PC-9 (cell line): ENCODE measurements around the gene LRRC46. TPM values are rescaled to one million over a fixed set of nuclear protein-coding genes. Genes with fewer than 3 reads are reported as not detected.

Experiments
- BruUV-seq: library from RNA; stranded (reverse); fragments of 400-500 nt; replicated peaks from 2 replicates; lab custom pipeline; 2021; lab: Mats Ljungman, UMichigan
- CTCF ChIA-PET: fragments of 300-600 bp; sonication (Branson Sonifier 250); formaldehyde crosslinking; loops from one replicate; lab custom pipeline; 2022; ENCODE audit warnings: antibody characterized with exemption; lab: Charles Lee
- POLR2A ChIA-PET: fragments of 300-600 bp; sonication (Branson Sonifier 250); formaldehyde crosslinking; loops from one replicate; lab custom pipeline; 2022; ENCODE audit warnings: antibody characterized with exemption; ENCODE audit not compliant: unreplicated experiment; lab: Charles Lee
- DNase-seq, 2 experiments: peaks; one replicate each; pipeline versions ENCODE4 v3.0.0 to v3.0.0-alpha.2; 2015 to 2022; ENCODE audit warnings: mixed read lengths in 1 of 2
- H2AFZ ChIP-seq: fragments of 200-600 bp; sonication (generic); 2 replicates; pipeline ENCODE4 v1.8.1; 2017; ENCODE audit warnings: antibody characterized with exemption
- H3F3A ChIP-seq: fragments of 200-600 bp; sonication (generic); 2 replicates; pipeline ENCODE4 v1.8.1; 2017; ENCODE audit warnings: antibody characterized with exemption, mild to moderate bottlenecking, low read depth; ENCODE audit not compliant: insufficient read depth
- H3K27ac ChIP-seq: fragments of 200-600 bp; sonication (generic); 2 replicates; pipeline ENCODE4 v1.6.1; 2016; ENCODE audit warnings: mixed run types
- H3K27me3 ChIP-seq: fragments of 200-600 bp; sonication (generic); 2 replicates; pipeline ENCODE4 v1.6.1; 2016; ENCODE audit warnings: low read depth, mixed run types; ENCODE audit not compliant: insufficient read depth
- H3K36me3 ChIP-seq: fragments of 200-600 bp; sonication (generic); 2 replicates; pipeline ENCODE4 v1.6.1; 2016; ENCODE audit warnings: low read depth, mixed run types
- H3K4me1 ChIP-seq: fragments of 200-600 bp; sonication (generic); replicated peaks from 2 replicates; pipeline ENCODE4 v1.6.1; 2016; ENCODE audit warnings: mixed run types; ENCODE audit not compliant: insufficient read depth
- H3K4me2 ChIP-seq: fragments of 200-600 bp; sonication (generic); 2 replicates; pipeline ENCODE4 v1.6.1; 2017; ENCODE audit warnings: mixed run types
- H3K4me3 ChIP-seq: fragments of 200-600 bp; sonication (generic); 2 replicates; pipeline ENCODE4 v1.6.1; 2016; ENCODE audit warnings: mixed run types
- H3K79me2 ChIP-seq: fragments of 200-600 bp; sonication (generic); 2 replicates; pipeline ENCODE4 v1.6.1; 2017; ENCODE audit warnings: low read depth, mixed run types
- H3K9me2 ChIP-seq: fragments of 200-600 bp; sonication (generic); 2 replicates; pipeline ENCODE4 v1.8.1; 2017; ENCODE audit warnings: mild to moderate bottlenecking; ENCODE audit not compliant: insufficient read depth
- H3K9me3 ChIP-seq: fragments of 200-600 bp; sonication (generic); 2 replicates; pipeline ENCODE4 v1.8.1; 2016; ENCODE audit warnings: low read depth; ENCODE audit not compliant: insufficient read depth
- H4K20me1 ChIP-seq: fragments of 200-600 bp; sonication (generic); 2 replicates; pipeline ENCODE4 v1.8.1; 2017; ENCODE audit not compliant: insufficient read depth
- EZH2 ChIP-seq: fragments of 200-600 bp; sonication (generic); IDR thresholded peaks from 2 replicates; pipeline ENCODE4 v1.8.0; 2017; ENCODE audit warnings: antibody characterized with exemption, low read depth
- intact Hi-C: fragments of 100-400 bp; cut with micrococcal nuclease; formaldehyde crosslinking; loops from one replicate; pipeline ENCODE4 v1.10.0; 2022; ENCODE audit not compliant: unreplicated experiment
- total RNA-seq: library from RNA; stranded (reverse); gene quantifications from 2 replicates; pipeline ENCODE4 v1.2.3, GENCODE V29; 2021
- TF ChIP-seq, protein P1 (sequence below): fragments of 200-600 bp; sonication (generic); conservative IDR thresholded peaks from 2 replicates; pipeline ENCODE4 v1.6.1; 2017; ENCODE audit warnings: mixed run types, antibody characterized with exemption, mild to moderate bottlenecking, moderate library complexity

The LRRC46 gene
- total RNA-seq, 1 experiment from 2014 or later: 1.9 TPM

DNA sequence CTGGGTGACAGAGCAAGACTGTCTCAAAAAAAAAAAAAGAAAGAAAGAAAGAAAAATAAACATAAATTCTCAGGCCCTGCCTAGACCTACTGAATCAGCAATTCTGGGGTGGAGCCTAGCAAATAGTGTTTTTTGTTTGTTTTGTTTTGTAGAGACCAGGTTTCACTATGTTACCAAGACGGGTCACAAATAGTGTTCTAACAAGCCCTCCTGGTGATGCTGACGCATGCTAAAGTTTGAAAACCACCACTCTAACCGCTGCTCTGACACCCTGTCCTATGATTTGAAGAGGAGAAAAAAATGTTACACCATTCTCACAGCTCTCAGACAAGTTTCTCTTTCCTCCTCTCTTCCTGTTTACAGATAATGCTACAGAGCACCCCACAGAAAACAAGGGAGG, 1.6 kb upstream of the LRRC46 start:
- H3K36me3 ChIP-seq: peaks cover 30% of the 10 kb centered on the region
- BruUV-seq: no TSS peak
- CTCF ChIA-PET: no interaction called here
- H3K4me1 ChIP-seq: peaks cover 20% of the 10 kb centered on the region
- no peak for DNase-seq
- peak overlapping the region; percentile 63 for H3K27ac ChIP-seq
- H3K9me3 ChIP-seq: no peaks in the 10 kb centered on the region
- peaks cover 31% of the 10 kb centered on the region for H3K79me2 ChIP-seq
- peak overlapping the region; percentile 99 for H3K4me2 ChIP-seq
- POLR2A ChIA-PET: no interaction called here
- peaks cover 38% of the 10 kb centered on the region for H3F3A ChIP-seq
- TF ChIP-seq, protein P1, sequence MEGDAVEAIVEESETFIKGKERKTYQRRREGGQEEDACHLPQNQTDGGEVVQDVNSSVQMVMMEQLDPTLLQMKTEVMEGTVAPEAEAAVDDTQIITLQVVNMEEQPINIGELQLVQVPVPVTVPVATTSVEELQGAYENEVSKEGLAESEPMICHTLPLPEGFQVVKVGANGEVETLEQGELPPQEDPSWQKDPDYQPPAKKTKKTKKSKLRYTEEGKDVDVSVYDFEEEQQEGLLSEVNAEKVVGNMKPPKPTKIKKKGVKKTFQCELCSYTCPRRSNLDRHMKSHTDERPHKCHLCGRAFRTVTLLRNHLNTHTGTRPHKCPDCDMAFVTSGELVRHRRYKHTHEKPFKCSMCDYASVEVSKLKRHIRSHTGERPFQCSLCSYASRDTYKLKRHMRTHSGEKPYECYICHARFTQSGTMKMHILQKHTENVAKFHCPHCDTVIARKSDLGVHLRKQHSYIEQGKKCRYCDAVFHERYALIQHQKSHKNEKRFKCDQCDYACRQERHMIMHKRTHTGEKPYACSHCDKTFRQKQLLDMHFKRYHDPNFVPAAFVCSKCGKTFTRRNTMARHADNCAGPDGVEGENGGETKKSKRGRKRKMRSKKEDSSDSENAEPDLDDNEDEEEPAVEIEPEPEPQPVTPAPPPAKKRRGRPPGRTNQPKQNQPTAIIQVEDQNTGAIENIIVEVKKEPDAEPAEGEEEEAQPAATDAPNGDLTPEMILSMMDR: no peak
- no peak for TF ChIP-seq EZH2
- intact Hi-C loops: no loop called here
- H3K27me3 ChIP-seq: no peaks in the 10 kb centered on the region
- H3K9me2 ChIP-seq: no peaks in the 10 kb centered on the region
- peak overlapping the region; percentile 76; the same call in 1 of the 2 replicates for H3K4me3 ChIP-seq
- no peak overlapping the region for H2AFZ ChIP-seq
- peaks cover 14% of the 10 kb centered on the region for H4K20me1 ChIP-seq

DNA sequence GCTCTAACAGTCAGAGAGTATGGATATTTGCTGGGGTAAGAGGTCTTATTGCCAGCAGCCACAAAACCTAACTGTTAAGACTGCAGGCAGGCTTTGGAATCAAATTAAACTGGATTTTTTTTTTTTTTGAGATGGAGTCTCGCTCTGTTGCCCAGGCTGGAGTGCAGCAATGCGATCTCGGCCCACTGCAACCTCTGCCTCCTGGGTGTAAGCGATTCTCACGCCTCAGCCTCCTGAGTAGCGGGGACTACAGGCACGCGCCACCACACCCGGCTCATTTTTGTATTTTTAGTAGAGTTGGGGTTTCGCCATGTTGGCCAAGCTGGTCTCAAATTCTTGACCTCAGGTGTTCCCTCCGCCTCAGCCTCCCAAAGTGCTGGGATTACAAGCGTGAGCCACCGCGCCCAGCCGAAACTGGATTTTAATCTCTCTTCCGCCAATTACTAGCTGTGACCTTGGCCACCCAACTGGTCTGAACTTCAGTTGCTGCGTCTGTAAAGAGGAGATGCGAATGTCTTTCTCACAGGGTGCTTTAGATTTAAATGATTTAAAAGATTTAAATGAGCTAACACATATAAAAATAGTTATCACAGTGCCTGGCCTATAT, 971 bp upstream of the LRRC46 start:
- no TSS peak for BruUV-seq
- Histone ChIP-seq H3K36me3 (peaks cover 25% of the 10 kb centered on the region), H3K27ac (peak overlapping the region; percentile 63), H2AFZ (peak overlapping the region; percentile 76; the same call in 1 of the 2 replicates), H3K4me2 (peak overlapping the region; percentile 99), H3F3A (peaks cover 41% of the 10 kb centered on the region), H3K9me2 (no peaks in the 10 kb centered on the region), H4K20me1 (peaks cover 14% of the 10 kb centered on the region), H3K27me3 (no peaks in the 10 kb centered on the region), H3K79me2 (peaks cover 31% of the 10 kb centered on the region), H3K9me3 (no peaks in the 10 kb centered on the region), H3K4me3 (peak overlapping the region; percentile 76), H3K4me1 (peaks cover 20% of the 10 kb centered on the region)
- TF ChIP-seq EZH2: no peak
- ChIA-PET CTCF (no interaction called here), POLR2A (interaction anchor here (0.6 kb wide), 1 partner anchor 50 kb away, joined by 3 read pairs; no protein-coding TSS in a partner anchor)
- intact Hi-C loops: loop anchor here (1.0 kb wide), 1 partner anchor 54 kb away; no protein-coding TSS in a partner anchor
- DNase-seq: no peak

DNA sequence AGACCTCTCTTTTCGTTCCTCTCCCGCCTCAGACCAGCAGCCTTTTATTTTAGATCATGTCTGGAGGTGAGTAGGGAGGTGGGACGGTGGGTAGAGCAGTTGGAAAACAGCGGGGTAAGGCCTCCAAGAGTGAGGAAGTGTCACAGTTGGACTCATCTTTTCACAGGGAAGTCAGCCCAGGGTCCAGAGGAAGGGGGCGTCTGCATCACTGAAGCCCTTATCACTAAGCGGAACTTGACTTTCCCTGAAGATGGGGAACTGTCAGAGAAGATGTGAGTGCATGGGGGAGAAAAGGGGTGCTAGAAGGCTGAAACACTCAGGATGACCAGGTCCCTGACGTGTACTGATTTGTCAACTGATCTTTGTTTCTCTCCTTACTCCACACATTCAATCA, 461 bp downstream of the LRRC46 start:
- no peak for DNase-seq
- ChIA-PET POLR2A (interaction anchor here (0.6 to 0.8 kb wide), 5 partner anchors 10 to 212 kb away, joined by 3 to 5 read pairs (median 3); partner anchors contain the start of gene OSBPL7), CTCF (interaction anchor here (0.5 to 1.0 kb wide), 4 partner anchors 10 to 81 kb away, joined by 5 to 6 read pairs (median 5); partner anchors contain the start of gene OSBPL7)
- H3K4me3 ChIP-seq: peak overlapping the region; percentile 76
- H3K4me1 ChIP-seq: peaks cover 20% of the 10 kb centered on the region
- H3K27me3 ChIP-seq: no peaks in the 10 kb centered on the region
- peaks cover 31% of the 10 kb centered on the region for H3K79me2 ChIP-seq
- H4K20me1 ChIP-seq: peaks cover 14% of the 10 kb centered on the region
- H3K4me2 ChIP-seq: peak overlapping the region; percentile 99
- no peaks in the 10 kb centered on the region for H3K9me2 ChIP-seq
- H3K9me3 ChIP-seq: no peaks in the 10 kb centered on the region
- peak overlapping the region; percentile 69 for H2AFZ ChIP-seq
- intact Hi-C loops: loop anchor here (1.0 kb wide), 1 partner anchor 56 kb away; no protein-coding TSS in a partner anchor
- peaks cover 14% of the 10 kb centered on the region for H3K36me3 ChIP-seq
- no peak overlapping the region for H3K27ac ChIP-seq
- peaks cover 41% of the 10 kb centered on the region for H3F3A ChIP-seq
- TF ChIP-seq, protein P1: no peak
- TSS peak; percentile 71 for BruUV-seq
